ENCODE results near the gene MFSD1. TPM values are rescaled to one million over a fixed set of nuclear protein-coding genes. Genes with fewer than 3 reads are reported as not detected.

Gene MFSD1
- total and polyA plus RNA-seq, 7 donors, result 25.2 to 58.5 (median 54.1) TPM

GRCh38 chr3:158823426-158823825 lies 21.6 kb downstream of the MFSD1 start:
- H3K4me1 ChIP-seq, result no peaks in the 10 kb centered on the region
- H3K4me3 ChIP-seq, result no peak overlapping the region
- DNase-seq, result no peak
- no peak overlapping the region for H3K27ac ChIP-seq
- intact Hi-C loops (cut with DNase I), result no loop called here
- TF ChIP-seq, protein P1, sequence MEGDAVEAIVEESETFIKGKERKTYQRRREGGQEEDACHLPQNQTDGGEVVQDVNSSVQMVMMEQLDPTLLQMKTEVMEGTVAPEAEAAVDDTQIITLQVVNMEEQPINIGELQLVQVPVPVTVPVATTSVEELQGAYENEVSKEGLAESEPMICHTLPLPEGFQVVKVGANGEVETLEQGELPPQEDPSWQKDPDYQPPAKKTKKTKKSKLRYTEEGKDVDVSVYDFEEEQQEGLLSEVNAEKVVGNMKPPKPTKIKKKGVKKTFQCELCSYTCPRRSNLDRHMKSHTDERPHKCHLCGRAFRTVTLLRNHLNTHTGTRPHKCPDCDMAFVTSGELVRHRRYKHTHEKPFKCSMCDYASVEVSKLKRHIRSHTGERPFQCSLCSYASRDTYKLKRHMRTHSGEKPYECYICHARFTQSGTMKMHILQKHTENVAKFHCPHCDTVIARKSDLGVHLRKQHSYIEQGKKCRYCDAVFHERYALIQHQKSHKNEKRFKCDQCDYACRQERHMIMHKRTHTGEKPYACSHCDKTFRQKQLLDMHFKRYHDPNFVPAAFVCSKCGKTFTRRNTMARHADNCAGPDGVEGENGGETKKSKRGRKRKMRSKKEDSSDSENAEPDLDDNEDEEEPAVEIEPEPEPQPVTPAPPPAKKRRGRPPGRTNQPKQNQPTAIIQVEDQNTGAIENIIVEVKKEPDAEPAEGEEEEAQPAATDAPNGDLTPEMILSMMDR (IDR thresholded peaks at IDR 0.05), result no peak
- TF ChIP-seq POLR2AphosphoS5 (IDR thresholded peaks at IDR 0.05) (no peak), EP300 (IDR thresholded peaks at IDR 0.05) (no peak), POLR2A (IDR thresholded peaks at IDR 0.05) (no peak)
- H3K9me3 ChIP-seq, result no peaks in the 10 kb centered on the region
- H3K36me3 ChIP-seq, result peaks cover 12 to 96% (median 26%) of the 10 kb centered on the region in 4 donors
- H3K27me3 ChIP-seq, result no peaks in the 10 kb centered on the region
- 94 to 98% methylated on average over 4 of the region's 4 CpGs for WGBS, 2 donors

DNA sequence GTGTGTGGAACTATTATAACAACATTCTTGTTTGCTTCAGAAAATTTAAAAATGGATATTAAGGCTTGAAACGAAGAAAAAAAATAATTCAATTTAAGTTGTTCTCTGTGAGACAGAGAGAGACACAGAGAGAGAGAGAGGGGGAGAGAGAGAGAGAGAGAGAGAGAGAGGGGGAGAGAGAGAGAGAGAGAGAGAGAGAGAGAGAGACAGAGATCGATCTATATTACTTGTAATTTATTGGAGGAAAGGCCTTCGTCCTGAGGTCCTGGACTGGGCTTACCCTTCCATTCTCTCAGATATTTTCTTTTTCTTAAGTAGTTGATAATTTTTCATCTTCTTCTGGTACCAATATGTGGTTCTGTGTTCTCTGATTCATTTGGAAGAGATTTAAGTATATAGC lies 25.9 kb downstream of the MFSD1 start:
- no peak for DNase-seq
- Histone ChIP-seq H3K27ac (no peak overlapping the region), H3K4me1 (no peaks in the 10 kb centered on the region), H3K27me3 (no peaks in the 10 kb centered on the region), H3K4me3 (no peak overlapping the region), H3K36me3 (peaks cover 0 to 96% (median 20%) of the 10 kb centered on the region in 4 donors), H3K9me3 (no peaks in the 10 kb centered on the region)
- no peak for TF ChIP-seq POLR2AphosphoS5 (IDR thresholded peaks at IDR 0.05)
- no peak for TF ChIP-seq POLR2A (IDR thresholded peaks at IDR 0.05)
- TF ChIP-seq EP300 (IDR thresholded peaks at IDR 0.05), result no peak
- TF ChIP-seq, protein P1 (IDR thresholded peaks at IDR 0.05), result no peak
- 86 to 94% methylated on average over 3 of the region's 3 CpGs for WGBS, 2 donors
- intact Hi-C loops (cut with DNase I), result no loop called here

- Histone ChIP-seq H3K36me3 (peaks cover 0 to 71% (median 5%) of the 10 kb centered on the region in 4 donors), H3K27ac (no peak overlapping the region), H3K27me3 (no peaks in the 10 kb centered on the region), H3K4me3 (no peak overlapping the region), H3K9me3 (no peaks in the 10 kb centered on the region), H3K4me1 (peaks cover 0 to 2% (median 0%) of the 10 kb centered on the region in 4 donors)
- intact Hi-C loops (cut with DNase I), result no loop called here
- DNase-seq, result no peak
- 99% methylated on average over 4 of the region's 4 CpGs for WGBS, 2 donors
- TF ChIP-seq POLR2A (IDR thresholded peaks at IDR 0.05) (no peak), EP300 (IDR thresholded peaks at IDR 0.05) (no peak), POLR2AphosphoS5 (IDR thresholded peaks at IDR 0.05) (no peak)
- TF ChIP-seq, protein P1 (IDR thresholded peaks at IDR 0.05), result no peak
Measured at GRCh38 chr3:158830391-158830790, 28.5 kb downstream of the MFSD1 start.

- Histone ChIP-seq H3K36me3 (peaks cover 0 to 59% (median 3%) of the 10 kb centered on the region in 4 donors), H3K27me3 (no peaks in the 10 kb centered on the region), H3K4me3 (no peak overlapping the region), H3K4me1 (peaks cover 0 to 2% (median 0%) of the 10 kb centered on the region in 4 donors), H3K27ac (no peak overlapping the region), H3K9me3 (no peaks in the 10 kb centered on the region)
- WGBS, 2 donors, result 67 to 94% methylated on average over 2 of the region's 2 CpGs
- no peak for DNase-seq
- intact Hi-C loops (cut with DNase I), result no loop called here
- TF ChIP-seq, protein P1 (IDR thresholded peaks at IDR 0.05), result no peak
- TF ChIP-seq EP300 (IDR thresholded peaks at IDR 0.05) (no peak), POLR2A (IDR thresholded peaks at IDR 0.05) (no peak), POLR2AphosphoS5 (IDR thresholded peaks at IDR 0.05) (no peak)
Measured at GRCh38 chr3:158831861-158832260, 30.0 kb downstream of the MFSD1 start.

GRCh38 chr3:158835631-158836030 lies 33.8 kb downstream of the MFSD1 start:
- Histone ChIP-seq H3K27me3 (no peaks in the 10 kb centered on the region), H3K27ac (no peak overlapping the region), H3K4me3 (no peak overlapping the region), H3K4me1 (peaks cover 0 to 2% (median 0%) of the 10 kb centered on the region in 4 donors), H3K36me3 (peaks cover 0 to 23% (median 0%) of the 10 kb centered on the region in 4 donors), H3K9me3 (no peaks in the 10 kb centered on the region)
- WGBS, 2 donors, result 13 to 62% methylated on average over 3 of the region's 3 CpGs
- no peak for TF ChIP-seq EP300 (IDR thresholded peaks at IDR 0.05)
- TF ChIP-seq, protein P1 (IDR thresholded peaks at IDR 0.05), result no peak
- TF ChIP-seq POLR2AphosphoS5 (IDR thresholded peaks at IDR 0.05), result no peak
- TF ChIP-seq POLR2A (IDR thresholded peaks at IDR 0.05), result no peak
- intact Hi-C loops (cut with DNase I), result no loop called here
- DNase-seq, result no peak
